ENCODE data around the gene LGR4.

- no peak for TF ChIP-seq HDGF (IDR thresholded peaks at IDR 0.05; ENCODE audit: borderline replicate concordance)
- TF ChIP-seq SUZ12 (IDR thresholded peaks at IDR 0.05): no peak
Measured at GRCh38 chr11:27458182-27458581, 14.4 kb downstream of the LGR4 start.

Measured in HEK293T (cell line).